ENCODE measurements around the gene SSTR4.

Gene SSTR4

GRCh38 chr20:23063581-23063980 lies 28.5 kb downstream of the SSTR4 start:
- DNase-seq: no peak
- H3K27ac ChIP-seq: no peak overlapping the region
- TF ChIP-seq CTCF (IDR thresholded peaks at IDR 0.05; ENCODE audit: low read depth, low read length, missing control alignments): no peak
- H3K27me3 ChIP-seq (replicated peaks): no peaks in the 10 kb centered on the region
- in situ Hi-C loops (cut with HindIII; ENCODE audit: low pct_ligation_motif_present, low sequenced_read_pairs): no loop called here
- no peaks in the 10 kb centered on the region for H3K36me3 ChIP-seq (replicated peaks)
- H3K4me3 ChIP-seq (ENCODE audit: low read depth, low read length): no peak overlapping the region

GRCh38 chr20:23065266-23066201 lies 30.4 kb downstream of the SSTR4 start:
- Histone ChIP-seq H3K36me3 (replicated peaks) (no peaks in the 10 kb centered on the region), H3K27ac (no peak overlapping the region), H3K27me3 (replicated peaks) (no peaks in the 10 kb centered on the region), H3K4me3 (ENCODE audit: low read depth, low read length) (no peak overlapping the region)
- TF ChIP-seq CTCF (IDR thresholded peaks at IDR 0.05; ENCODE audit: low read depth, low read length, missing control alignments): no peak
- DNase-seq: no peak
- in situ Hi-C loops (cut with HindIII; ENCODE audit: low pct_ligation_motif_present, low sequenced_read_pairs): no loop called here

GRCh38 chr20:23066772-23067171 lies 31.7 kb downstream of the SSTR4 start:
- Histone ChIP-seq H3K27me3 (replicated peaks) (no peaks in the 10 kb centered on the region), H3K4me3 (ENCODE audit: low read depth, low read length) (no peak overlapping the region), H3K36me3 (replicated peaks) (no peaks in the 10 kb centered on the region), H3K27ac (no peak overlapping the region)
- in situ Hi-C loops (cut with HindIII; ENCODE audit: low pct_ligation_motif_present, low sequenced_read_pairs): no loop called here
- DNase-seq: no peak
- no peak for TF ChIP-seq CTCF (IDR thresholded peaks at IDR 0.05; ENCODE audit: low read depth, low read length, missing control alignments)

GRCh38 chr20:23068283-23068682 lies 33.2 kb downstream of the SSTR4 start:
- in situ Hi-C loops (cut with HindIII; ENCODE audit: low pct_ligation_motif_present, low sequenced_read_pairs): no loop called here
- H3K4me3 ChIP-seq (ENCODE audit: low read depth, low read length): no peak overlapping the region

GRCh38 chr20:23069108-23069507 lies 34.0 kb downstream of the SSTR4 start:
- DNase-seq: no peak
- in situ Hi-C loops (cut with HindIII; ENCODE audit: low pct_ligation_motif_present, low sequenced_read_pairs): no loop called here
- no peak for TF ChIP-seq CTCF (IDR thresholded peaks at IDR 0.05; ENCODE audit: low read depth, low read length, missing control alignments)
- Histone ChIP-seq H3K36me3 (replicated peaks) (no peaks in the 10 kb centered on the region), H3K27me3 (replicated peaks) (no peaks in the 10 kb centered on the region), H3K27ac (no peak overlapping the region), H3K4me3 (ENCODE audit: low read depth, low read length) (no peak overlapping the region)

More at GRCh38 chr20:23068283-23068682, 33.2 kb downstream of the SSTR4 start:
- DNase-seq: no peak
- no peak overlapping the region for H3K27ac ChIP-seq
- no peaks in the 10 kb centered on the region for H3K36me3 ChIP-seq (replicated peaks)
- H3K27me3 ChIP-seq (replicated peaks): no peaks in the 10 kb centered on the region
- no peak for TF ChIP-seq CTCF (IDR thresholded peaks at IDR 0.05; ENCODE audit: low read depth, low read length, missing control alignments)

Measured in brain microvascular endothelial cell (primary cell).